Thoracic aorta (tissue), 2 donors: ENCODE data around the gene LYRM2. TPM values are rescaled to one million over a fixed set of nuclear protein-coding genes. Genes with fewer than 3 reads are reported as not detected.

Experiments used
- ATAC-seq: fragments of 150-250 bp; one replicate; pipeline ENCODE4 v1.8.0; 2017; ENCODE audit warnings: low read depth; ENCODE audit not compliant: insufficient number of reproducible peaks, low FRiP score
- DNase-seq: peaks from one replicate; pipeline ENCODE4 v3.0.0-alpha.2; 2020; ENCODE audit warnings: low spot score
- H3K27ac ChIP-seq, 2 donors: fragments of 200-600 bp; sonication (generic); 1 replicate in 1 of 2; 2 replicates in 1 of 2; pipeline ENCODE4 v1.5.1; 2016; ENCODE audit warnings: mild to moderate bottlenecking in 2 of 2, moderate library complexity in 2 of 2
- H3K27me3 ChIP-seq: fragments of 200-600 bp; sonication (generic); replicated peaks from 2 replicates; pipeline ENCODE4 v1.6.0; 2016; ENCODE audit warnings: mild to moderate bottlenecking; ENCODE audit not compliant: insufficient read depth
- H3K36me3 ChIP-seq: fragments of 200-600 bp; sonication (generic); one replicate; pipeline ENCODE4 v1.5.1; 2016
- H3K4me1 ChIP-seq, 2 donors: fragments of 200-600 bp; sonication (generic); 1 replicate in 1 of 2; 2 replicates in 1 of 2; pipeline versions ENCODE4 v1.5.1 to v1.6.0; 2016; ENCODE audit warnings: low read depth in 2 of 2, mild to moderate bottlenecking in 1 of 2; ENCODE audit not compliant: control insufficient read depth in 1 of 2
- H3K4me3 ChIP-seq: fragments of 200-600 bp; sonication (generic); 2 replicates; pipeline ENCODE4 v1.5.1; 2016; ENCODE audit warnings: mild to moderate bottlenecking
- H3K9me3 ChIP-seq: fragments of 200-600 bp; sonication (generic); 2 replicates; pipeline ENCODE4 v1.5.1; 2016
- total RNA-seq, 2 donors: library from RNA; depleted of rRNA; stranded (reverse); fragments of >200 nt; gene quantifications; one replicate each; pipeline versions ENCODE4 v1.1.0 to v1.2.3, GENCODE V29; 2016
- TF ChIP-seq, protein P1 (sequence below): fragments of 200-600 bp; sonication (generic); IDR thresholded peaks from one replicate; pipeline ENCODE4 v1.5.1; 2019; ENCODE audit warnings: antibody characterized with exemption

Gene LYRM2
- total RNA-seq, 2 donors from 2014 or later = 12.9 to 18.1 TPM

DNA sequence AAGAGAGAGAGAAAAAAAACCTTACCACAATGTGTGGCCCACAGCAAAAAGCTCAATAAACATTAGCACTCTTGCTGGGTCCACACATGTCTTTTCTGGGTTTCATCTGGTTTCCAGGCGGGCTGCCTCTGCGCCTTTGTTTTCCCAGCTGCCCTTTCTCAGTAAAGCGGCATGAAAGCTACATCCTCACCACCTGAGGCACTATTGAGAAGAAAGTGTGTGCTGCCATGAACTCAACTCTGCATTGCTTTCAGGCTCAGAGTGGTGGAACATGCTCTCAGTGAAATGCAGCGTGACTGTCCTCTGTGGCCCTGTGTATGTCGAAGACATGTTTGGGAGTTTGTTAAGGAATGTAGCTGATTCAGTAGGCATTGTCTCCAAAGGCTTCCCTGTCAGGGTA lies 102.3 kb downstream of the LYRM2 start:
- TF ChIP-seq, protein P1, sequence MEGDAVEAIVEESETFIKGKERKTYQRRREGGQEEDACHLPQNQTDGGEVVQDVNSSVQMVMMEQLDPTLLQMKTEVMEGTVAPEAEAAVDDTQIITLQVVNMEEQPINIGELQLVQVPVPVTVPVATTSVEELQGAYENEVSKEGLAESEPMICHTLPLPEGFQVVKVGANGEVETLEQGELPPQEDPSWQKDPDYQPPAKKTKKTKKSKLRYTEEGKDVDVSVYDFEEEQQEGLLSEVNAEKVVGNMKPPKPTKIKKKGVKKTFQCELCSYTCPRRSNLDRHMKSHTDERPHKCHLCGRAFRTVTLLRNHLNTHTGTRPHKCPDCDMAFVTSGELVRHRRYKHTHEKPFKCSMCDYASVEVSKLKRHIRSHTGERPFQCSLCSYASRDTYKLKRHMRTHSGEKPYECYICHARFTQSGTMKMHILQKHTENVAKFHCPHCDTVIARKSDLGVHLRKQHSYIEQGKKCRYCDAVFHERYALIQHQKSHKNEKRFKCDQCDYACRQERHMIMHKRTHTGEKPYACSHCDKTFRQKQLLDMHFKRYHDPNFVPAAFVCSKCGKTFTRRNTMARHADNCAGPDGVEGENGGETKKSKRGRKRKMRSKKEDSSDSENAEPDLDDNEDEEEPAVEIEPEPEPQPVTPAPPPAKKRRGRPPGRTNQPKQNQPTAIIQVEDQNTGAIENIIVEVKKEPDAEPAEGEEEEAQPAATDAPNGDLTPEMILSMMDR = no peak
- Histone ChIP-seq H3K4me3 (no peak overlapping the region), H3K36me3 (no peaks in the 10 kb centered on the region), H3K4me1 (no peaks in the 10 kb centered on the region), H3K9me3 (no peaks in the 10 kb centered on the region), H3K27me3 (no peaks in the 10 kb centered on the region), H3K27ac (no peak overlapping the region)
- ATAC-seq (no peak), DNase-seq (no peak)

DNA sequence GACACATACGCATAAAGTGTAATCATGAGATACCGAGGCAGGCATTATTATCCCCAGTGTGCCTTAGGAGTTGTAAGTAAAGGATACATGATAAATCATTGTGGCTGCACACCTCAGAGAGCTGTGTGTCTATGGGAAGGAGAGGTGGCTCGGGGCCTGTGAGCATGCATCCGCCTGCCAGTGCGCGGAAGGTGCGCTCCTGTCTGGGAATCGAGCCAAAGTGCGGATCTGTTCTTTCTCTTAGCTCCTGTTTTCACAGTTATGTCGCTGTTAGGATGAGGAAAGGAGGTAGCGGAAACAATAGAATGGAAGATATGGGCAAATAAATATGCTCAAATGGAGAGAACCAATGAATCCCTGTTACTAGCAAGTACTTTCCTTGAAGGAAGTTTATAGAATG lies 107.6 kb downstream of the LYRM2 start:
- Histone ChIP-seq H3K4me1 (peaks cover 0 to 19% of the 10 kb centered on the region in 2 donors), H3K9me3 (no peaks in the 10 kb centered on the region), H3K36me3 (no peaks in the 10 kb centered on the region), H3K4me3 (no peak overlapping the region), H3K27me3 (no peaks in the 10 kb centered on the region), H3K27ac (no peak overlapping the region)
- ATAC-seq (no peak), DNase-seq (no peak)
- TF ChIP-seq, protein P1 = no peak

- DNase-seq (no peak), ATAC-seq (no peak)
- Histone ChIP-seq H3K9me3 (no peaks in the 10 kb centered on the region), H3K4me3 (no peak overlapping the region), H3K4me1 (peaks cover 4 to 39% of the 10 kb centered on the region in 2 donors), H3K27ac (peak overlapping the region in 1 of 2 donors; percentile 14), H3K36me3 (no peaks in the 10 kb centered on the region), H3K27me3 (no peaks in the 10 kb centered on the region)
- TF ChIP-seq, protein P1 = no peak
These were observed 109.7 kb downstream of the LYRM2 start for GRCh38 chr6:89528866-89529265.

DNA sequence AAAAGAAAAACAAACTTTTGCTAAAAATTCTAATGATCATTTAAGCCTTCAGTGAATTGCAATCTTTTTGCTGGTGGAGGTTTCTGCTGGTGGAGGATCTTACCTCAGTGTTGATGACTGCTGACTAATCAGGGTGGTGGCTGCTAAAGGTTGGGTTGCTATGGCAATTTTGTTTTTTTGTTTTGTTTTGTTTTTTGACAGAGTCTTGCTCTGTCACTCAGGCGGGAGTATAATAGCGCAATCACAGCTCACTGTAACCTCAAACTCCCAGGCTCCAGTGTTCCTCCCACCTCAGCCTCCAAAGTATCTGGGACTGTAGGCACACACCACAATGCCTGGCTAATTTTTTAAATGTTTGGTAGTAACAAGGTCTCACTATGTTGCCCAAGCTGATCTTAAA lies 110.9 kb downstream of the LYRM2 start:
- Histone ChIP-seq H3K36me3 (no peaks in the 10 kb centered on the region), H3K9me3 (no peaks in the 10 kb centered on the region), H3K4me1 (peaks cover 7 to 51% of the 10 kb centered on the region in 2 donors), H3K4me3 (no peak overlapping the region), H3K27ac (no peak overlapping the region), H3K27me3 (no peaks in the 10 kb centered on the region)
- ATAC-seq (no peak), DNase-seq (no peak)
- TF ChIP-seq, protein P1 = no peak

- DNase-seq (no peak), ATAC-seq (no peak)
- TF ChIP-seq, protein P1 = no peak
These were observed 112.0 kb downstream of the LYRM2 start for GRCh38 chr6:89526563-89526869.

More at GRCh38 chr6:89526563-89526869, 112.0 kb downstream of the LYRM2 start:
- H3K27me3 ChIP-seq = no peaks in the 10 kb centered on the region
- H3K4me3 ChIP-seq = no peak overlapping the region
- no peaks in the 10 kb centered on the region for H3K36me3 ChIP-seq
- peaks cover 7 to 54% of the 10 kb centered on the region in 2 donors for H3K4me1 ChIP-seq
- H3K9me3 ChIP-seq = no peaks in the 10 kb centered on the region
- peak overlapping the region; percentile 55 to 58 for H3K27ac ChIP-seq
